GM23248 (cell line): Measurements from ENCODE around the gene AP3B1. TPM values are rescaled to one million over a fixed set of nuclear protein-coding genes. Genes with fewer than 3 reads are reported as not detected.

ENCODE experiments used
- DNase-seq: peaks from one replicate; pipeline ENCODE4 v3.0.0-alpha.2; 2015
- H2AFZ ChIP-seq: fragments of 200-600 bp; sonication (generic); 2 replicates; pipeline ENCODE4 v1.6.1; 2016; ENCODE audit warnings: antibody characterized with exemption
- H3F3A ChIP-seq: fragments of 200-600 bp; sonication (generic); 2 replicates; pipeline ENCODE4 v1.6.1; 2016; ENCODE audit warnings: mild to moderate bottlenecking, antibody characterized with exemption, mixed run types; ENCODE audit not compliant: insufficient read depth
- H3K27ac ChIP-seq: fragments of 200-600 bp; sonication (generic); 2 replicates; pipeline ENCODE4 v1.5.1; 2016; ENCODE audit warnings: mild to moderate bottlenecking
- H3K27me3 ChIP-seq: fragments of 200-600 bp; sonication (generic); replicated peaks from 2 replicates; pipeline ENCODE4 v1.6.1; 2016; ENCODE audit warnings: mild to moderate bottlenecking; ENCODE audit not compliant: insufficient read depth
- H3K36me3 ChIP-seq: fragments of 200-600 bp; sonication (generic); 2 replicates; pipeline ENCODE4 v1.6.1; 2016; ENCODE audit warnings: low read depth, mild to moderate bottlenecking
- H3K4me1 ChIP-seq: fragments of 200-600 bp; sonication (generic); 2 replicates; pipeline ENCODE4 v1.6.1; 2016; ENCODE audit warnings: mild to moderate bottlenecking; ENCODE audit not compliant: insufficient read depth
- H3K4me2 ChIP-seq: fragments of 200-600 bp; sonication (generic); one replicate; pipeline ENCODE4 v1.6.1; 2016; ENCODE audit warnings: mild to moderate bottlenecking; ENCODE audit not compliant: unreplicated experiment
- H3K4me3 ChIP-seq: fragments of 200-600 bp; sonication (generic); 2 replicates; pipeline ENCODE4 v1.5.1; 2016; ENCODE audit warnings: mild to moderate bottlenecking
- H3K79me2 ChIP-seq: fragments of 200-600 bp; sonication (generic); 2 replicates; pipeline ENCODE4 v1.6.1; 2016; ENCODE audit warnings: mild to moderate bottlenecking; ENCODE audit not compliant: insufficient read depth
- H3K9ac ChIP-seq: fragments of 200-600 bp; sonication (generic); 2 replicates; pipeline ENCODE4 v1.6.1; 2016; ENCODE audit warnings: mild to moderate bottlenecking
- H3K9me2 ChIP-seq: fragments of 200-600 bp; sonication (generic); 2 replicates; pipeline ENCODE4 v1.6.1; 2016; ENCODE audit warnings: mixed run types, mild to moderate bottlenecking, moderate library complexity; ENCODE audit not compliant: insufficient read depth
- H3K9me3 ChIP-seq: fragments of 200-600 bp; sonication (generic); one replicate; pipeline ENCODE4 v1.6.1; 2017; ENCODE audit warnings: low read depth
- H4K20me1 ChIP-seq: fragments of 200-600 bp; sonication (generic); 2 replicates; pipeline ENCODE4 v1.6.0; 2016; ENCODE audit not compliant: insufficient read depth
- EZH2 ChIP-seq: fragments of 200-600 bp; sonication (generic); IDR thresholded peaks from 2 replicates; pipeline ENCODE4 v1.6.1; 2018; ENCODE audit warnings: antibody characterized with exemption, mild to moderate bottlenecking; ENCODE audit not compliant: insufficient read depth, poor library complexity, severe bottlenecking
- EZH2phosphoT487 ChIP-seq: fragments of 200-600 bp; sonication (generic); IDR thresholded peaks from 2 replicates; pipeline ENCODE4 v1.6.1; 2018; ENCODE audit warnings: antibody characterized with exemption, moderate library complexity, mild to moderate bottlenecking, low read depth; ENCODE audit not compliant: insufficient read depth
- WGBS, 2 experiments: methylation state at CpG; one replicate each; pipeline ENCODE4 v1.1.6; 2015 to 2017; ENCODE audit warnings: low lambda C conversion rate in 2 of 2, low coverage in 1 of 2; ENCODE audit errors: missing lambda C conversion rate in 2 of 2; 5-methylcytosine and 5-hydroxymethylcytosine counted together
- in situ Hi-C: fragments of 300-500 bp; cut with MboI; formaldehyde crosslinking; loops from 2 replicates; pipeline ENCODE4 v1.15.0; 2020
- polyA plus RNA-seq: library from polyadenylated mRNA; unstranded; fragments of >200 nt; fragmentation: Nextera tagmentation; extraction: Ambion mirVana; gene quantifications from 2 replicates; pipeline ENCODE4 v1.2.1, GENCODE V29; 2016
- total RNA-seq: library from RNA; depleted of rRNA; stranded (reverse); fragments of >200 nt; shearing (Covaris generic); gene quantifications from 2 replicates; pipeline ENCODE4 v1.2.3, GENCODE V29; 2014

AP3B1 gene
- total and polyA plus RNA-seq, 2 experiments from 2014 or later, result 40.3 to 49.7 TPM

GRCh38 chr5:78253201-78253600 lies 41.3 kb downstream of the AP3B1 start:
- 97 to 100% methylated on average over 3 of the region's 3 CpGs for WGBS, 2 experiments

GRCh38 chr5:78252715-78253114 lies 41.8 kb downstream of the AP3B1 start:
- Histone ChIP-seq H3F3A (no peaks in the 10 kb centered on the region), H3K9me2 (no peaks in the 10 kb centered on the region), H3K4me3 (no peak overlapping the region), H3K9me3 (no peaks in the 10 kb centered on the region), H4K20me1 (peaks cover 11% of the 10 kb centered on the region; the same call in 1 of the 2 replicates), H3K9ac (no peak overlapping the region), H3K79me2 (peaks cover 94% of the 10 kb centered on the region), H3K27me3 (no peaks in the 10 kb centered on the region), H2AFZ (no peak overlapping the region), H3K4me1 (no peaks in the 10 kb centered on the region), H3K4me2 (no peak overlapping the region), H3K27ac (no peak overlapping the region), H3K36me3 (no peaks in the 10 kb centered on the region)
- no peak for DNase-seq
- WGBS, 2 experiments, result 99 to 100% methylated on average over 5 of the region's 5 CpGs
- in situ Hi-C loops, result no loop called here
- TF ChIP-seq EZH2 (no peak), EZH2phosphoT487 (no peak)

More at GRCh38 chr5:78253201-78253600, 41.3 kb downstream of the AP3B1 start:
- Histone ChIP-seq H3K79me2 (peaks cover 98% of the 10 kb centered on the region), H3K9ac (no peak overlapping the region), H2AFZ (no peak overlapping the region), H3F3A (no peaks in the 10 kb centered on the region), H3K9me3 (no peaks in the 10 kb centered on the region), H3K27me3 (no peaks in the 10 kb centered on the region), H3K4me3 (no peak overlapping the region), H3K4me1 (no peaks in the 10 kb centered on the region), H3K27ac (no peak overlapping the region), H4K20me1 (peaks cover 11% of the 10 kb centered on the region; the same call in 1 of the 2 replicates), H3K36me3 (no peaks in the 10 kb centered on the region), H3K4me2 (no peak overlapping the region), H3K9me2 (no peaks in the 10 kb centered on the region)
- no peak for DNase-seq
- in situ Hi-C loops, result no loop called here
- TF ChIP-seq EZH2phosphoT487 (no peak), EZH2 (no peak)

- in situ Hi-C loops, result no loop called here
- Histone ChIP-seq H3F3A (no peaks in the 10 kb centered on the region), H3K9me3 (no peaks in the 10 kb centered on the region), H3K9me2 (no peaks in the 10 kb centered on the region), H3K27me3 (no peaks in the 10 kb centered on the region), H4K20me1 (peaks cover 10% of the 10 kb centered on the region; the same call in 1 of the 2 replicates), H3K27ac (no peak overlapping the region), H3K4me3 (no peak overlapping the region), H2AFZ (no peak overlapping the region), H3K79me2 (peaks cover 91% of the 10 kb centered on the region), H3K4me2 (no peak overlapping the region), H3K9ac (no peak overlapping the region), H3K4me1 (no peaks in the 10 kb centered on the region), H3K36me3 (no peaks in the 10 kb centered on the region)
- DNase-seq, result no peak
- TF ChIP-seq EZH2 (no peak), EZH2phosphoT487 (no peak)
- 79 to 89% methylated on average over 7 of the region's 7 CpGs for WGBS, 2 experiments
These were observed 42.7 kb downstream of the AP3B1 start for GRCh38 chr5:78251663-78252284.

- DNase-seq, result no peak
- Histone ChIP-seq H3F3A (peaks cover 16% of the 10 kb centered on the region), H3K9me3 (no peaks in the 10 kb centered on the region), H3K79me2 (peaks cover 66% of the 10 kb centered on the region), H3K27ac (no peak overlapping the region), H3K9me2 (no peaks in the 10 kb centered on the region), H3K9ac (no peak overlapping the region), H2AFZ (no peak overlapping the region), H3K4me3 (no peak overlapping the region), H3K4me2 (no peak overlapping the region), H4K20me1 (peaks cover 7% of the 10 kb centered on the region; the same call in 1 of the 2 replicates), H3K27me3 (no peaks in the 10 kb centered on the region), H3K4me1 (peaks cover 14% of the 10 kb centered on the region), H3K36me3 (0 out of 2 replicates have a peak, but pooled peaks cover 2% of the 10 kb centered on the region)
- 90 to 93% methylated on average over 8 of the region's 8 CpGs for WGBS, 2 experiments
- in situ Hi-C loops, result no loop called here
- TF ChIP-seq EZH2phosphoT487 (no peak), EZH2 (no peak)
These were observed 49.4 kb downstream of the AP3B1 start for GRCh38 chr5:78245136-78245535.
